Neural crest cell (in vitro differentiated cells): Measurements from ENCODE around the gene DNASE2. TPM values are rescaled to one million over a fixed set of nuclear protein-coding genes. Genes with fewer than 3 reads are reported as not detected.
A peak's percentile ranks its signal among the peaks of the same experiment; 100 is the strongest.

Source experiments
- DNase-seq: peaks from one replicate; pipeline ENCODE4 v3.0.0; 2021; ENCODE audit warnings: low read depth, mixed read lengths, low spot score
- H3K27ac Mint-ChIP-seq: one replicate; pipeline ENCODE4 v1.8.0; 2021; ENCODE audit warnings: mild to moderate bottlenecking, mixed read lengths; ENCODE audit not compliant: unreplicated experiment
- H3K27me3 Mint-ChIP-seq: 2 replicates; pipeline ENCODE4 v1.8.0; 2021; ENCODE audit warnings: low read depth, mild to moderate bottlenecking, mixed read lengths
- H3K36me3 Mint-ChIP-seq: 2 replicates; pipeline ENCODE4 v1.8.0; 2021; ENCODE audit warnings: low read depth, mild to moderate bottlenecking, mixed read lengths
- H3K4me1 Mint-ChIP-seq: 2 replicates; pipeline ENCODE4 v1.8.0; 2021; ENCODE audit warnings: mixed read lengths
- H3K4me3 Mint-ChIP-seq: one replicate; pipeline ENCODE4 v1.8.0; 2021; ENCODE audit warnings: mild to moderate bottlenecking, mixed read lengths
- H3K9me3 Mint-ChIP-seq: 2 replicates; pipeline ENCODE4 v1.8.0; 2021; ENCODE audit warnings: mixed read lengths
- CTCF ChIP-seq: fragments of 200-600 bp; sonication (generic); conservative IDR thresholded peaks from 2 replicates; pipeline ENCODE4 v1.5.0; 2021; ENCODE audit warnings: antibody characterized with exemption, mild to moderate bottlenecking
- total RNA-seq: library from RNA; stranded (reverse); gene quantifications from 2 replicates; pipeline ENCODE4 v1.2.1, GENCODE V29; 2021

Gene DNASE2
- total RNA-seq, 1 donor from 2014 or later, result 11.2 TPM

- no peak for DNase-seq
- H3K9me3 Mint-ChIP-seq, result no peaks in the 10 kb centered on the region
Observed at GRCh38 chr19:12884627-12884925, 3.3 kb upstream of the DNASE2 start.

GRCh38 chr19:12884202-12884601, 3.0 kb upstream of the DNASE2 start:
- H3K4me3 Mint-ChIP-seq, result no peak overlapping the region
- no peak for TF ChIP-seq CTCF
- H3K36me3 Mint-ChIP-seq, result no peaks in the 10 kb centered on the region
- H3K9me3 Mint-ChIP-seq, result no peaks in the 10 kb centered on the region
- peaks cover 81% of the 10 kb centered on the region for H3K27me3 Mint-ChIP-seq
- no peak overlapping the region for H3K27ac Mint-ChIP-seq
- H3K4me1 Mint-ChIP-seq, result peaks cover 17% of the 10 kb centered on the region
- DNase-seq, result no peak

More at GRCh38 chr19:12884627-12884925, 3.3 kb upstream of the DNASE2 start:
- no peak for TF ChIP-seq CTCF
- H3K4me1 Mint-ChIP-seq, result peaks cover 17% of the 10 kb centered on the region
- H3K36me3 Mint-ChIP-seq, result no peaks in the 10 kb centered on the region
- peaks cover 81% of the 10 kb centered on the region for H3K27me3 Mint-ChIP-seq
- no peak overlapping the region for H3K27ac Mint-ChIP-seq
- no peak overlapping the region for H3K4me3 Mint-ChIP-seq

- no peak for TF ChIP-seq CTCF
- Mint-ChIP-seq H3K27me3 (peaks cover 73% of the 10 kb centered on the region), H3K9me3 (no peaks in the 10 kb centered on the region), H3K27ac (no peak overlapping the region), H3K4me1 (peaks cover 17% of the 10 kb centered on the region), H3K36me3 (no peaks in the 10 kb centered on the region), H3K4me3 (peak overlapping the region; percentile 45)
- DNase-seq, result no peak
Observed at GRCh38 chr19:12882589-12882988, 1.3 kb upstream of the DNASE2 start.

GRCh38 chr19:12880551-12881171, 588 bp downstream of the DNASE2 start:
- H3K27ac Mint-ChIP-seq, result no peak overlapping the region
- peaks cover 56% of the 10 kb centered on the region for H3K27me3 Mint-ChIP-seq
- no peaks in the 10 kb centered on the region for H3K9me3 Mint-ChIP-seq
- no peaks in the 10 kb centered on the region for H3K36me3 Mint-ChIP-seq
- peaks cover 12% of the 10 kb centered on the region for H3K4me1 Mint-ChIP-seq
- H3K4me3 Mint-ChIP-seq, result peak overlapping the region; percentile 88
- no peak for TF ChIP-seq CTCF
- DNase-seq, result no peak

GRCh38 chr19:12875086-12875485, 6.2 kb downstream of the DNASE2 start:
- no peak for TF ChIP-seq CTCF
- Mint-ChIP-seq H3K36me3 (peaks cover 12% of the 10 kb centered on the region), H3K27ac (no peak overlapping the region), H3K27me3 (peaks cover 11% of the 10 kb centered on the region), H3K4me1 (no peaks in the 10 kb centered on the region), H3K4me3 (no peak overlapping the region), H3K9me3 (peaks cover 6% of the 10 kb centered on the region)
- no peak for DNase-seq
